ENCODE results near the gene TMED1.

DNA sequence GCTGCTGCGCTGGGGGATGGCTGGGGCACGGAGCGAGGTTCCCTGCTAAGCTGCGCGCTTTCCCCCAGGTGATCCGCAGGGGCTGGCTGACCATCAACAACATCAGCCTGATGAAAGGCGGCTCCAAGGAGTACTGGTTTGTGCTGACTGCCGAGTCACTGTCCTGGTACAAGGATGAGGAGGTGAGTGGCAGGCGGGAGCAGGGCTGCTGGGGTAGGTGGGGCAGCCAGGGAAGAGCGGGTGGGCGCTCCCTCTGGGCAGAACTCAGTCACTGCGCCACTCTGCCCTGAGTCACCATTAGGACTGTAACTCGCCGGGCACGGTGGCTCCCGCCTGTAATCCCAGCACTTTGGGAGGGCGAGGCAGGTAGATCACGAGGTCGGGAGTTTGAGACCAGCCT, 23.8 kb downstream of the TMED1 start:
- TF ChIP-seq, protein P1, sequence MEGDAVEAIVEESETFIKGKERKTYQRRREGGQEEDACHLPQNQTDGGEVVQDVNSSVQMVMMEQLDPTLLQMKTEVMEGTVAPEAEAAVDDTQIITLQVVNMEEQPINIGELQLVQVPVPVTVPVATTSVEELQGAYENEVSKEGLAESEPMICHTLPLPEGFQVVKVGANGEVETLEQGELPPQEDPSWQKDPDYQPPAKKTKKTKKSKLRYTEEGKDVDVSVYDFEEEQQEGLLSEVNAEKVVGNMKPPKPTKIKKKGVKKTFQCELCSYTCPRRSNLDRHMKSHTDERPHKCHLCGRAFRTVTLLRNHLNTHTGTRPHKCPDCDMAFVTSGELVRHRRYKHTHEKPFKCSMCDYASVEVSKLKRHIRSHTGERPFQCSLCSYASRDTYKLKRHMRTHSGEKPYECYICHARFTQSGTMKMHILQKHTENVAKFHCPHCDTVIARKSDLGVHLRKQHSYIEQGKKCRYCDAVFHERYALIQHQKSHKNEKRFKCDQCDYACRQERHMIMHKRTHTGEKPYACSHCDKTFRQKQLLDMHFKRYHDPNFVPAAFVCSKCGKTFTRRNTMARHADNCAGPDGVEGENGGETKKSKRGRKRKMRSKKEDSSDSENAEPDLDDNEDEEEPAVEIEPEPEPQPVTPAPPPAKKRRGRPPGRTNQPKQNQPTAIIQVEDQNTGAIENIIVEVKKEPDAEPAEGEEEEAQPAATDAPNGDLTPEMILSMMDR (IDR thresholded peaks at IDR 0.05), result no peak
- no peak for TF ChIP-seq POLR2A (IDR thresholded peaks at IDR 0.05)

Data from lower leg skin (tissue), 3 donors.